HG03439 (cell line): Measurements from ENCODE around the gene EDC3.

Experiments used
- ATAC-seq: cut with Tn5 transposase; IDR thresholded peaks from one replicate; pipeline ENCODE4 v1.9.1; 2021; ENCODE audit warnings: mild to moderate bottlenecking, moderate library complexity; ENCODE audit not compliant: unreplicated experiment

The EDC3 gene

DNA sequence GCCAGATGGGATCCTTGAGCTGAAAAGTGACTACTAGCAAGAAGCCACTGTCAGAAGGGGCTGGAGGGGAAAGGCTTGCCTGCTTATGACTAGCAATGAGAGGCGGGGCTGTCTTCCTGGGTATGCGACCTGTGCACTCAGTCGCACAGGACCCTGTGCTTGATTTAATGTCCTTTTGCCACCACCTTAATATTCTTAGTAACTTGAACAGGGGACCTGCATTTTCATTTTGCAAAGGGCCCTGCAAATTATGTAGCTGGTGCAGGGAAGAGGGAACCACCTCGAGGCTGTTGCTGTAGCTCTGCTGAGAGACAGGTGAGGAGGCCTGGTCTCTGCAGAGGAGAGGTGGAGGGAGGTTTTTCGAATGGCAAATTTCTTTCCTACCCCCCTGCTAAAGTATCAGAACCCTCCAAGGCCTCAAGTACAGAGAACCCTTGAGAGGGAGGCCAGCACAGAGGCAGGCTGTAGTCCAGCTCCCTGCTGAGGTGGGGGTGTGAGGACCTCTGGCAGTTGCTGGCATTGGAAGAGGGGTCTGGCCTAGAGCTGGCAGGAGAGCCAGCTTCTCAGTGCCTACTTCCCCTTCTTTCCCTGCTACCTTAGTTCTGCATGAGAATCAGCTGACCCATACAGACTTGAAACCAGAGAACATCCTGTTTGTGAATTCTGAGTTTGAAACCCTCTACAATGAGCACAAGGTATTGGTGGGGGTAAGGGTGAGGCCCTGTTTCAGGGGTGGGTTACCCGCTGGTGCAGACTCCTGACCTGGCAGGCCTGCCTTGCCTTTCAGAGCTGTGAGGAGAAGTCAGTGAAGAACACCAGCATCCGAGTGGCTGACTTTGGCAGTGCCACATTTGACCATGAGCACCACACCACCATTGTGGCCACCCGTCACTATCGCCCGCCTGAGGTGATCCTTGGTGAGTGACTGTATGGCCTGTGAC lies 68.8 kb downstream of the EDC3 start:
- ATAC-seq: no peak

DNA sequence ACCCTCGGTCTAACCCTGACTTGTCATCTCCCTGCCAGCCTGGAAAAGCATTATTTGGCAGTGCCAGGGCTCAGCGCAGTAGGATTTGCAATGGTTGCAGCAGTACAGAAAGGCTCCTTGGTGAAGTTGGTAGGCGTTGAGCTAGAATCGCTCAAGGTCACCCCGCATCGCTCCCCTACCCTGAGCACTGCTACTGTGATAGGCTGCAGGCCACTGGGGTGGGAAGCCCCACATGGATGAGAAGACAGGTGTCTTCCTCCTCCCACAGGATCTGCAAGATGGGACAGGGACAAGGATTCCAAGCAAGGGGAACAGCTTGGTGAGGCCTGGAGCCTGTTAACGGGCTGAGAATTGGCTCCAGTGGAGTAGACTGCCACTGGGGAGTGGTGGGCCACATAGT lies 69.5 kb downstream of the EDC3 start:
- no peak for ATAC-seq

DNA sequence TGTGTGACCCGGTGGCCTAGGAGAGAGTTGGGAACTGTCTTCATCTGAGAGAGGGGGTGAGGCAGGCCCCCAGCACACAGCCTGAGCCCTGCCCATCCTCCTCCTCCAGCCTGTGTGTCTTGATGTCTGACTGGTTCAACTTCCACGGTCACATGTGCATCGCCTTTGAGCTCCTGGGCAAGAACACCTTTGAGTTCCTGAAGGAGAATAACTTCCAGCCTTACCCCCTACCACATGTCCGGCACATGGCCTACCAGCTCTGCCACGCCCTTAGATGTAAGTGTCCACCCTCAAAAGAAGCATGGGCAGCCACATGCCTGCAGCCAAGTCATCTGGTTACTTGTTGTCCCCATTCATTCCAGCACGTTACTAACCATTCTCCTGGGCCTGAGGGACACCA lies 70.1 kb downstream of the EDC3 start:
- ATAC-seq: no peak

DNA sequence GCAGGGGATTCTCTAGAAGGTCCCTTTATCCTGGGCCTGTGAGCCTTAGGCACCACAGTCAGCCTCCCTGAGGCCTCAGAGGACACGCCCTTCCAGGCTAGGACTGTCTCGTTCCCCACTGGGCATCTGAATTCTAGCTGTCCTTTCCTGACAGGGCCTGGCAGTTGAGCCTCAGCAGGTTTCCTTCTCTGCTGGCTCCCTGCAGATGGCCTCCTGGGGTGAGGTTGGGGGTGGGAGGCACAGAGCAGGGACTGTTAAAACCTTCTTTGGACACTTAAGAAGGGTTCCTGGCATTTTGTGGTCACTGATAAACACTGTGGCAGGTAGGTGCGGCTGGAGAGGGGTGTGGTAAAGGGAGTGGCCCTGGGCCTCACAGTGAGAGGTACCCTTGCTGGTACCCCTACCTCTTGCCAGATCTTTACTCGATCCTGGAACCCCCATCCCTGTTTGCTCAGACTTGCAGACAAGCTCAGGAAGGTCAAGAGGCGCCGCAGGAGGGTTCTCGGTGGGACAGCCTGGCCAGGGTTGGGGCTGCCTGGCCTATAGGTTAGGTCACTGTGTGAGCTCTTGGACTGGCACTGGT lies 71.7 kb downstream of the EDC3 start:
- ATAC-seq: no peak

DNA sequence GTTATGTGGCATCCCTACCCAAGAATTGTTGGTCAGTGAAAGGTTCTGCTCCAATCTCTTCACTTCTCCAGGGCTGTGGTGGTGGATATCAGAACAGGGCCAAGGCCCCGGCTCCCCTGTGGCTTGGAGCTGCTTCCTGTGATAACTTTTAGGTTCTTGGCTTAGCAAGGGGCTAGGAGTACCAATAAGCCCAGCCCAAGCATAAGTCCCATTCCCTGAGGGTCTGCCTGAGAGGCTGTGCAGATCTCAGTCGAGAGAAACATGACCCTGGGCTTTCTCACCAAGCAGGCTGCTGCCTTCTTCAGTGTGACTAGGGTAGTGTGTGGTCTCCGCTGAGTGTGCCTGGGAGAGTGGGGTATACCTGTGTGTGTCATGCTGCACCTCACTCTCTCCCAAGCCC lies 73.1 kb downstream of the EDC3 start:
- no peak for ATAC-seq

DNA sequence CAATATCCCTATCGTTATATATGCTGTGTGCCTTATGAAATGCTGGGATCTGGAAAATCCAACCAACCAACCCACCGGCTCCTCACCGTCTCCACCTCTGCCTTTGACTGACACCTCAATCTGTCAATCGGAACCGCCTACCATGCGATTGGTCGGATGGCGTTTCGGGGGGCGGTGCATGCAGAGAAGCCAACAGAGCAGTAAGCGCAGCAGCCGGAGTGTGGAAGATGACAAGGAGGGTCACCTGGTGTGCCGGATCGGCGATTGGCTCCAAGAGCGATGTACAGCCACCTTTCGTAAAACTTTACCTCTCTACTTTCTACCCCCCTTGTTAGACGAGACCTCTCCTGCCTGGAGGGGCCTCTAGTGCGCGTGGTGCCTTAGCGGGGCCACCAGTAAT lies 73.9 kb downstream of the EDC3 start:
- no peak for ATAC-seq

DNA sequence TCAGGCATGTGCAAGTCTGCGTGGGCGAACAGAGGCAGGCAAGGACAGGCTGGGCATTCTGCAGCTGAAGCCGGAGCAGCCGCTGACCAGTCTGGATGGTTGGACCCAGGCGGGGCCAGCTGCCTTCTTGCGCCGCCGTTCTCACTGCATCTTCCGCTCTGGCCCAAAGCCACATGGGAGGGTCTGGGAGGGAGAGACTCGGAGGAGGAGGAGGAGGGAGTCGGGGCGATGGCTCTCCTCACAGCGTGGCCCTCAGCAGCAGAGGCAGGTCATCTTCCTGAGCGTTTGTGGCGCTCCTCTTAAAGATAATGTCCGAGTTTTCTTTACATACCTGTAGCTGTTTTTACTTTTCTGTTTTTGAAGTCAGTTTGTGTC lies 74.3 kb downstream of the EDC3 start:
- ATAC-seq: no peak

DNA sequence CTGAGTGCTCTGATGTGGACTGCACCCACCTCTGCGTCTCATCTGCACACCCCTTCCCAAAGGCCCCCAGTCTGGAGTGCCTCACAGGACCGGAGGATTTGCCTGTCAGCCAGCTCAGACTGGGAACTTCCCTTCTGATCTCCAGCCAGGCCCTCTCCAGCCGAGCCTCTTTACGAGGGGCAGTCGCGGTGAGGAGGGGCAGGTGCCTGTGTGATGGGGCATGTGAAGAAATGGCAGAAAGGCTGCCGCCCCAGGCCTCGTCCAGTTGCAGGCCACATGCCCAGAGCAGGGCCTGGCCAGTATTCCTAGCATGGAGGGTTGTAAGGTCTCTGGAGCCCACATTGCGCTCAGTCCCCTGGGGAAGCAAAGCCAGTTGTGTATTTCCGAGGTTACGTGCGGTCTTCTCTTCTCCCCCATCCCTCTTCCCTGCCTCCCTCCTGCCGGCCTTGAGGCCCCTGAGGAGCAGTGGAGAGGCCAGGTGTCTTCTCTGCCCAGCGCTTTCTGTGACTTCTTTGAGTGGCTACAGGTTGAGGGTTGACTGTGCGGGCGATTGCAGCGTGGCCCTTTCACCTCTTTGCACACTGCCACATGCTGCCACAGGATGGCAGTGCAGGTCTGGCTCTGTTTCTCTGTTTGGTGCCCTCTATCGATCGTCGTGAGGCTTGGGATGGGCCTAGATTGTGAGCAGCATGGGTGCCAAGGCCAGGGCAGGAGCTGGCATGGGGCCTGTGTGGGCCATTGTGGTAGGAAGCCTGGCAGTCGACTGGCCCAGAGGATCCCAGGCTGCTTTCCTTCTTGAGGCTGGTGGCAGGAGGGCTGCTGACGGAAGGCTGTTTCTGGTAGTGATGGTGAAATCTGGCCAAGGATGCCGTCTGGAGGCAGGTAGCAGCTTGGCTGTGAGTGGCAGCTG lies 74.9 kb downstream of the EDC3 start:
- ATAC-seq: peak; percentile 46

DNA sequence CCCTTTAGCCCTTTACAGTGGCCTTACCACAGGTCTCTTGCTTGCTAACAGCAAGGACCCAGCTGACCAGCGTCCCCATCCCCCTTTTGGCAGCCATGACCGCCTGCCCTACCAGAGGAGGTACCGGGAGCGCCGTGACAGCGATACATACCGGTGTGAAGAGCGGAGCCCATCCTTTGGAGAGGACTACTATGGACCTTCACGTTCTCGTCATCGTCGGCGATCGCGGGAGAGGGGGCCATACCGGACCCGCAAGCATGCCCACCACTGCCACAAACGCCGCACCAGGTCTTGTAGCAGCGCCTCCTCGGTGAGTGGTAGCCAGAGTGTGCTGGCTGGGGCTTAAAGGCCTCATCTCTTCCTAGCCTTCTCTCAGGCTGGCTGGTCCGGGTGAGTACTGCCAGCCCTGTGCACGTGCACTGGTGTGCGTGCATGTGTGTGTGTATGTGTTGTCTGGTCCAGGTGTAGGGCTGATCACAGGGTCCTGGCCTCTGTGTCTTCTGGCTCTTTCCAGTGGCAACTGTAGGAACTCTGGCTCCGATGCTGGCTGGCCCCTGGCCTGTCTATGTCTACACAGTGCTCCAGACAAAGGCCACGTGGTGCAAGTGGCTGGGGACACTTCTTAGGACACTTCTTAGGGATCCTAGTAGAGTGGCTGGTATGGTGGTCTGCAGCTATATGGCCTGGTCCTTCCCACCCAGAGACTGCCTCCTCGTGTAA lies 75.7 kb downstream of the EDC3 start:
- no peak for ATAC-seq

DNA sequence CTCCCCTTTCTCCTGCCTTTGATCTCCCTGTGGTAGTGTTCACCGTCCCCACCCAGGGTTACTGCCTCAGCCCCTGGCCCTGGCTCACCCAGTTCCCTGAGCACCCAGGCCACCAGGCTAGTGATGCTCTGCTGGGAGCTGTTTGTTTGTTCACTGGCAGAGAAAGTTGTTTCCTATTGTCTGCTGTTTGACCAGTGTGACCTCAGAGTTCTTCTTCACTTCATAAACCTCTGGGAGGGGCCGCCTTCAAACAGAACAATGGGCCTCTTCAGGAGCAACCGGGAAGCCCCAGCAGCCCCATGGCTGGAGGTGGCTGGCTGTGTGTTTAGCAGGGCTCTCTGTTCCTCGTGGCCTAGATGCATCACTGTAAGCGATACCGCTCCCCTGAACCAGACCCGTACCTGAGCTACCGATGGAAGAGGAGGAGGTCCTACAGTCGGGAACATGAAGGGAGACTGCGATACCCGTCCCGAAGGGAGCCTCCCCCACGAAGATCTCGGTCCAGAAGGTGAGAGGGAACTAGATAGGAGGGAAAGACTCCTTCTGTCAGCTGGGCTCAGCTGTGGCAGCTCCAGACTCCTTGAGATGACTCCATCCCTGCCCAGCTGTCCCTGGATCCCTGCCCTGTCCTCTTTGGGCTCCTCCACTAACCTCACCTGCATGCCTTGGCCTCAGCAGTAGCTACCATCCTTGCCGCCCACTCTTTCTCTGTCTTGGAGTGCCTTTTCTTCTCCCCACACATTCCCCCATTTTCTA lies 76.8 kb downstream of the EDC3 start:
- ATAC-seq: no peak

DNA sequence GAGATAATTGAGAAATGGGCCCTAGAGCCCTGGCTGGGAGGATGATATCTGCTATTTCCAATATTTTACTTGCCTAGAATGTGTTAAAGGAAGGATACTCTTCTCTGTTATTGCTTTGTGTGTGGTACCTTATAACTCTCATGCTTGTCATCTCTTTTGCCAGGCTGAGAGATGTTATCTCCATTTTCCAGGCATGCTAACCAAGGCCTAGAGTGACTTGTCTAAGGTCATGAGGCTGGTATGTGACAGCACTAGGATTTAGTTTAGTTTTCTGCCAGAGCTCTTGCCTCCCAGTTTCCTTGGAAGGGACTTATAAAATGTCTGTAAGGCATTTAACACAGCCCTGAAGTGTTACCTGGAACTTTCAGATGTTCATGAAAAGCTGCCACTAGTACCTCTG lies 78.8 kb downstream of the EDC3 start:
- ATAC-seq: no peak

DNA sequence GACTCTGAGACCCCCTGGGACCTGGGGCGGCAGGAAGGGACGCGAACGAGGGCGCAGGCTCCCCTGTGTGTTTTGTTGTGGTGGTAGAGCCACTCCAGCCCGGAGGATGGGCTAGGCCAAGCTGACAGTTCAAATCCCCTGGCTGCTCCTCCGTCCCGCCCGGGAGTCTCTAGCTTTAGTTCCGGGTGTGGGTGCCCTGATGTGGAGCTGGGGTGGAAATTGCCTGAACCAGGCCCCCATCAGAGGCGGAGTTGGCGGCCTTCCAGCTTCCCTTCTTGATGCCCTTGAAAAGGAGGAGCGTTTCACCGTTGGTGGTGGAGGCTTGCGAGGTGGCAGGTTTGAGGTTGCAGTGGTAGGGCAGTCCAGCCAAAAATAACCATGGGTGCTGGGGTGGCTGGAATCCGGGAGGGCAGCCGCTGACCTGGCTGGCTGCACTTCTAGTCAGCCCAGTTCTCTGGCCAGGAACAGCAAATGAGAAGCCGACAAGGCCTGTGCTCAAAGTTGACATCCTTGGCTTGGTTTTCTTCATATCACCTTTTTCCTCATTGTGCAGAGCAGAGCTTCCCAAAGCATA lies 79.4 kb downstream of the EDC3 start:
- ATAC-seq: no peak

DNA sequence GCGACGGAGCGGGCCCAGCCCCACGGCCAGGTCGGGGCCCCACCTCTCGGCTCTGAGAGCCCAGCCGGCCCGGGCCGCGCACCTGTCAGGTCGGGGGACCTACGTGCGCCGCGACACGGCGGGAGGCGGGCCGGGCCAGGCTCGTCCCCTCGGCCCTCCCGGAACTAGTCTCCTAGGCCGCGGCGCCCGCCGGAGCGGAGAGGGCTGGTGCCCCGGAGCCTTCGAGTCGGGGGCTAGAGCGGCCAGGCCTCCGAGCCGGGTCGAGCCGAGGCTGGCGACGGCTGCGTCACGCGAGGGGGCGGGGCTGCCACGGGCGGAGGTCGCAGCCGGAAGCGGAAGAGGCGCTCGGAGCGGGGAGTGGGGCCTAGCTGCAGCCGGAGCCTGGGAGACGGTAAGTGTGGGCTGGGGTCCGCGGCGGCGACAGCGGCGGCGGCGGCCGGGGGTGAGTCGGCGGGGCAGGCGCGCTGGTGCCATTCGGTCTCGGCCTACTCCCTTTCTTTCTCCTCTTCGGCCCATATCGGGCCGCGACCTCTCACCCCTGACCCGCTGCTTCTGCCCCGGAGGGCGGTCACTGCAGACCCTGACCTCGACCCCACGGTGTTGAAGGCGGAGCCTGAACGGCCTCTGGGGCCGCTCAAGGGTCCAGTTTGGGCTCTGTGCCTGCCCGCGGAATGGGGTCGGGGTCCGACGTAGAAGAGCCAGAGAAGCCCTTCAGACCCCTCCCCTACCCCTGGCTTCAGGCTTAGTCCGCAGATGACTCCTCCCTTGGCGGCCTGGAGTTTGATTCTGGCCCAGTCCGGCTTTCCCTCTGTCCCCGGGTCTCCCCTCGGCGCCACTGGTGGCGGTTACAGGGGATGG lies 80.1 kb downstream of the EDC3 start, which contains the start of gene CLK3:
Gene CLK3, plus strand, starts transcription at position 329 of the 858 bp plus-strand sequence. CDS start 3,361 bp downstream, outside the sequence.
- ATAC-seq: peak; percentile 75

DNA sequence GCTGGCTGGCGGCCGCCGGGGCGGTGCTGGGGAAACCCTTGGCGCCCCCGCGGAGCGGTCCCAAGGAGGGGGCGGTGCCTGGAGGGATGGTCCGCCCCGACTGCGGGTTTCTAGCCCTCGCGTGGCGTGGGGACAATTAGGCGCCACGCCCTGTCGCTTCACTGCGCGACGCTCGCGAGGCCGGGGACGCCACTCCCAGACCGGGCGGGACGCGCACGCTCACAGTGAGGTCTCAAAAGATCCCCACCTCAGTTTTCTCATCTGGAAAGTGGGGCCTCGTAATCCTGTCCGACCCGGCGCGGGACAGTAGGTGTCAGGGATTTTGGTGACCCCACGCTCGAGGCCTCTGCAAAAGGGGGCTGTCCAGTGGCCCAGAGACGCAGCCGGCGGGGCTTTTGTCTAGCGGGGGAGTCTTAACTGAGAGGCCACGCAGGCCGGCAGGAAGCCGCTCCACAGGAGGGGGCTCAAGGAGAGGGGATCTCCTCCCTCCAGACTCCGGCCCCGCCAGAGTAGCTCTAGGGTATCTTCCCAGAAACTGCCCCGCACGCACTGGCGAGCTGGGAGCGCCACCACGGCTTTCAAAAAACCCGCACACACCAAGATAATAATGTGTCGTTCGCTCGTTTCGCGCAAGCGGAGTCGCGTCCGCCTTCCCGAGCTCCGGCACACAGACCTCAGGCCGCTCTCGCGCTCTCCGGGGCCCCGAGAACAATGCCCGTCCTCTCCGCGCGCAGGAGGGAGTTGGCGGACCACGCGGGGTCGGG lies 80.9 kb downstream of the EDC3 start:
- ATAC-seq: peak; percentile 46

DNA sequence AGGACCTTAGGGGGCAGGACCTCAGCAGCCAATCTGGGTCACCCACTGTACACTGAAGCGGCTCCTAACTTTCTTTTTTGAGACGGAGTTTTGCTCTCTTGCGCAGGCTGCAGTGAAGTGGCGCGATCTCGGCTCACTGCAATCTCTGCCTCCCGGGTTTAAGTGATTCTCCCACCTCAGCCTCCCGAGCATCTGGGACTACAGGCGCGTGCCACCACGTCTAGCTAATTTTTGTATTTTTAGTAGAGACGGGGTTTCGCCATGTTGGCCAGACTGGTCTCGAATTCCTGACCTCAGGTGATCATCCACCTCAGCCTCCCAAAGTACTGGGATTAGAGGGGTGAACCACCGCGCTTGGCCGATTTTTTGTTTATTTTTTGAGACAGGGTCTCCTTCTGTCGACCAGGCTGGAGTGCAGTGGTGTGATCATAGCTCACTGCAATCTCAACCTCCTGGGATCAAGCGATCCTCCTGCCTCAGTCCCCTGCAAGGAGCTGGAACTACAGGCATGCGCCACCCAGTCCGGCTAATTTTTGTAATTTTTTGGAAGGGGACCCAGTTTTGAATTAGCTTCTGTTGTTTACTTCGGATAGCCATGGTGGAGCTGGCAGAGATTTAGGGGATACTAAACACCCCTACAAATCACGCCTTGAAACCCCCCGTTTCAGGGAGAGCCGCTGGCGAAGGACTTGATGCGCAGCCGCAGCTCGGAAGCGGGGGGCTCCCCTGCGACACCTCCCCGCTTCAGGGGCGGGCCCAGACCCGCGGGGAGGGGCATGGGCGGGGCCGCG lies 81.7 kb downstream of the EDC3 start:
- ATAC-seq: no peak

DNA sequence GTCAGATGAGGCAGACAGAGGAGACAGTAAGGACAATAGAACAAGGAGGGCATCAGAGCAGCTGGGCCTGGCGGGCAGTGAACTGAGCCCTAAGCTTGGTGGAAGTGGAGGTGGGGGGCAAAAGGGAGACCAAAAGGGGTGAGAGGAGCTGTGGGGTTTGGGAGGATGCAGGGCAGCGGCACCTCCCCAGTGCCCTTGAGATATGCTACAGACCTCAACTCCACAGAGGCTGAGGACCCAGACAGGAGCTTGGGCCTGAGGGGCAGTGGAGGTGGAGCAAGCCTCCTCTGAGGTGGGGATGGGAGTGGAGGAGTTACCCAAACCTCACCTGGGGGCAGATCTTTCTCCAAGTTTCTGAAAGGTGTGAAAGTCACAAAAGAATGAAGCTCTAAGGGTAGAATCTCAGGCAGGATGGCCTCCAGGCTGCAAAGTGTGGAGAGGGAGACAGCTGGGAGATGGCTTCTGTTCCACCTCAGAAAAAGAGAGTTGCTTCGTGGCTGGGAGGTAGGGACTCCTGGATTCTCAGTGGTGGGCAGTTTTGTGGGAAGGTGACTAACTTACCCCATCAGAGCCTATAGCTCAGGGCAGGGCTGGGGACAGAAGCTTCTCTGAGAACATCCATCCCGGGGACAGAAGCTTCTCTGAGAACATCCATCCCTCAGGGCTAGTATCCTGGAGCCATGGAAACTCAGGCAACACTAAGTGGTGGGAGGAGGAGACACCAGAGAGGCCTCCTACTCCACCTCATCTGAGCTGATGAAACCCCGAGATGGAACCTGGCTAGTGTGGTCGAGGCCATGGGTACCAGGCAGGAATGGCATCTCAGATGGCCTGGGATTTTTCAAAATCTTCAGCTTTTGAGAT lies 82.5 kb downstream of the EDC3 start:
- no peak for ATAC-seq
